SHP77 treated with DMSO at 0.1 percent for 48 hours (cell line): Measurements from ENCODE around the gene C1orf52.

Source experiments
- DNase-seq: peaks from one replicate; lab custom pipeline; 2025; lab: John Stamatoyannopoulos, UW

Gene C1orf52

DNA sequence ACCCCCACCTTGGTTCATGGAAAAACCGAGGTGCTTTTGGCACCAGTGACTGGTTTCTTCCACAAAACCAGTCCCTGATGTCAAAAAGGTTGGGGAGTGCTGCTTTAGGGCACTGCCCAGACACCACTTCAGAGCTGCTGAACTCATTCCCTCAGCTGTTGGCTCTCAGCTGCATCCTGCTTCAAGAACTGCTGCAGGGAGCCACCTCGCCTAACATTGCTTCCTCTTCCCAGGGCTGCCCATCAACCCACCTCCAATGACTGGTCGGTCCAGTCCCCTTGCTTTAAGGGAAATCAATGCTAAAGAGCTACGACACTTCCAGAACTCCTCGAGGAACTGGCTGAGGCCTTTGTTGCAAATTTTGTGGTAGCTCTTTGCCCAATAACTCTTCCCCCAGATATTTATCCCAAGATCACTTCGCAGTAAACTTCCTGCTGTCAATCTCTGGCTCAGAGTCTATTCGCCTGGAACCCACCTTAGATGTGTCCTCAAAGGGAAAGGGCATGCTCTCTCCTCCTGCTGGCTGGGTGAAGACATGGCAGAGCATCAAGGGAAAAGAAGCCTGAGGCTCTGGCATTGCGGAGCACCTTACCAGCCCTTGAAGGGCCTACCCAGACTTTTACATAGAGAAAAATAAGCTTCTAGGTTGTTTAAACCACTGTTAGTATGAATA is 29.0 kb downstream of the C1orf52 start:
- DNase-seq = peak; percentile 6

DNA sequence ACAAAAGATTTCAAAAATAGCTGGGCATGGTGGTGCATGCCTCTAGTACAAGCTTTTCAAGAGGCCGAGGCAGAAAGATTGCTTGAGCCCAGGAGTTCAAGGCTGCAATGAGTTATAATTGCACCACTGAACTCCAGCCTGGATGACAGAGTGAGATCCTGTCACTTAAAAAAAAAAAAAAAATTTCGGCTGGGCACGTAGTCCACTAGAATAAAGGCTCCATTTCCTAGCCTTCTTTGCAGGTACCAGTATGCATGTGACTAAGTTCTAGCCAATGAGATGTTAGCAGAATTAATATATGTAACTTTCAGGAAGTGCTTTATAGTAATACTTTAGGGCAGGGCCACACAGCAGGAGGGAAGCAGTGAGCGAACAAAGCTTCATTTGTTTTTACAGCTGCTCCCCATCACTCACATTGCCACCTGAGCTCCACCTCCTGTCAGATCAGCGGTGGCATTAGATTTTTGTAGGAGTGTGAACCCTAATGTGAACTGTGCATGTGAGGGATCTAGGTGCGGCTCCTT is 29.8 kb downstream of the C1orf52 start:
- DNase-seq = peak; percentile 72

DNA sequence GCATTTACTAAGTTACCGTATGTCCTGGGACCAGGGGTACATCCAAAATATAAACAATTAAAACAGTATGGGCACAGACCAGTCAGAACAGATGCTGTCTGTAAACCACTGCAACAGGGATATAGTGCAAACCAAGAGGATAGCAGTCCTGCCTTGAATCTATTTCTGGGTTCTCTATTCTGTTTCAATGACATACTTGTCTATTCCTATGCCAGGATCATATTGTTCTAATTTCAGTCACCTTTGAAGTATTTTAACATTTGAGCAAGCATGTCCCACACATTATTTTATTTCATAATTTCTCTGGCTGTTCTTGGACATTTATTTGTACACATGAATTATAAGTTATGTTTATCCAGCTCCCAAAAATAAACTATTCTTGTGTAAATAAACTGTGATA is 30.5 kb downstream of the C1orf52 start:
- no peak for DNase-seq

DNA sequence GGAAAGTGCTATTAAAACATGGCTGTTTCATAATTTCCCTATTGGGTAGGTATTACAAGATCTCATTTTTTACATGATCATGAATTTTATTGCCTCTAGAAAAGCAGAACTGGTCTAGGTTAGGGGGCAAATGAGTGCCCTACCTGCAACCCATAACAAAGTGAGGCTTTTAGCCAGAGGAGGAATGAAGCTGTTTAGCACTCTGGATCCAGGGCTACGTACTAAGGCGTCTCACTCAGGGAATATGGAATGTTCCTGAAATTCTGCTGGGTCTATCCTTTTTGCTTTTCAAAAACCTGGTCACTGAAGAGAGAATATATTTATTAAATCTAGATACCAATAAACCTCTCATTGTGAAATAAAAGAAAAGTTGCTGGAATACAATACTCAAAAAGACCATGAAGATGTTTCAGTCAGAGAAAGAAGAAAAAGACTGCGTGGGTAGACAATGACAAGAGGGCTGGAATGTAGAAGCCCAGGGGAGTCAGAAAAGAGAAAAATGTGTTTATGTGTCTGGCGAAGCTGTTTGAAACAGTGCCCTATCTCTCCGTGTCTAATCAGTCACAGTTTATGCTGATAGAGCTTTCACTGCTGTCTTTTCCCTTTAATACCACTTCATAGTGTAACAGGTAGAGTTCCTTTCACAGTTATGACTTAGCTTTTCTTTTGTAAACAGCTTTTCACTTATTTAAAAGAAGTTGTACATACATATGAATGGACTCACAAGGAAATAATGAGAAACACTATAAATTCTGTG is 33.7 kb downstream of the C1orf52 start:
- DNase-seq = no peak

DNA sequence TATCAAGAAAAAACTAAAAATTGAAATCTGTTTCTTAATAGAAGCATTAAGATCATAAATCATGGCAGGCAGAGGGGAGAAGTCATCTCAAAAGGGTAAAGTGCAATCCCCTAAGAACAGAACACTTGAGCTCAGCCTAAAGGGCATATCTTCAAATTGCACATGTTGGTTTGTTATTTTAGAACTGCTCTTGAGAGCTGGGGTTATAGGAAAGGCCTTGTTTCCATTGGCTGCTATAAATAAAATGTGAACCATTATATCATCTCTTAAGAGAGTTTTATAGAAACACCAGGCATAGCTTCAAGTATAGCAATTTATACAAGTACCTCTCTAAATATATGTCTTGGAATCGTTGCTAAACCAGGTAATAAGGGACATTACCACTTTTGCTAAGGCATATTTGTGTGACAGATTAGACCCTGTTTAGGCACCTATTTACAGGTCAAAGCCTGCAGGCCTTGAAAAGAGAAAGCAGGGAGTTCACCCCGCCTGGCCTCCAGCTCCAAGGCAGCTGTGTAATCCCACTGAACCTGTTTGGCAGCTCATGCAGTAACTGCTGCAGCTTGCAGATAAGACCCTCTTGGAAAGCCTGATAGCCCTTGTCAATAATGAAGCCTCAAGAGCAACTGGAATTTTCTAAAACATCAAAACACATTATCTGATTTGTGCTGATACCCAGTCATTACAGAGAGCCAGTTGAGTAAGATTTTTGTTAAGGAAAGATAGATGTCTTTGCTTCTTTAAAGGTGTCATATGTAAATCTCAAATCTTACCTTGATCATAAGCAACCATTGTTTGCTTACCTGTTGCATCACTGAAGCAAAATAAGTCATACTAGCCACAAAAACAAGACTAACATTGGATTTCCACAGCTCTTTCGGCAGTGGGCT is 34.5 kb downstream of the C1orf52 start:
- DNase-seq = peak; percentile 44

DNA sequence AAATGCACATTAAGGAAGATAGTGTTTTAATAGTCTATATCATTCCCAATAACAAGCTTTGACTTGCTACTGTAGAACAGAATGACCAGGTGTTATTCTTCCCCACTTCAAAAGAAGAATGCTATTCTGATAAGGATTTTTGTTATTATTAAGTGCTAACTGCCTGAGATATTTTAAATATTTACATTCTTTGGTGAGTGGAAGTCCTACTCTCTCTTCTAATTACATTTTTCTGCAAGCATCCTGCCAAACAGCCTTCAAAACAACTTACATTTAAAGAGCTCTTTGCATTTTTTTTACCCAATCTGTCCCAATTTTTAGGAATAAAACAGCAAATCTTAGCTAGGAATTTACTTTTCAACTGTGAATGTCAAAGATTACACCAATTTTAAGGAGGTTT is 35.2 kb downstream of the C1orf52 start:
- DNase-seq = no peak

DNA sequence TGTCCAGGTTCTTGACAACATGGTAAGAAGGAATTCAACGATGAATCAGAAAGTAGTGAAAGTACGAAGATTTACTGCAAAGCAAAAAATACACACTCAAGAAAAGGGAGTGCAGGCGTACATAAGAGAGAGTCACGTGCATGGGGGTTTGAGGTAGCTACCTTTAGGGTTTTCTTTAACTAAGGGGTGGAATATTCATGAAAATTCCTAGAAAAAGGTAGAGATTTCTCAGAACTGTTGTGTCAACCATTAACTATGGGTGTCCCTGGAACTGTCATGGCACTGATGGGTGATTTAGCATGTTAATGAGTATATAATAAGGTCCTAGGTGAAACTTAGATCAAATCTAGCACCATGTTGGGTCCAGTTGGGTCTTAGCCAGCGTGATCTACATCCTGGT is 36.1 kb downstream of the C1orf52 start:
- no peak for DNase-seq

DNA sequence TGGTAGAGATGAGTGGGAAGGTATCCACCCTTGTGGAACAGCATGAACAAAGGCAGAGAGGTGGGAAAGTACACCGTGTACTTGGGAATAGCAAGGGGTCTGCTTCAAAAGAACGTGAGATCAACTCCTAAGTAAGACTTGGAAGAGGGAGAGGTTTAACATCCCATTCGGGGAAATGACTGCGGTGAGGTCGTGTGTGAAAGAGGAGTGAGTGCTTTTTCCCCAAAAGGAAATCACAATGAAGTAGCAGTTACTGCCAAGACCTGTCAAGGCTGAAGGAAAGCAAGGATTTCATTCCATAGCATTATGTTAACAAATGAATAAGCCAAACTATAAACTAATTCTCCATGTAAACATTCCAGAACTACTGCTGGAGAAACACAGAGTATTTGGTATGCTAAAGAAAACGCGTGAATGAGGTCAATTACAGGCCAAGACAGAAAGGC is 38.7 kb downstream of the C1orf52 start:
- no peak for DNase-seq

DNA sequence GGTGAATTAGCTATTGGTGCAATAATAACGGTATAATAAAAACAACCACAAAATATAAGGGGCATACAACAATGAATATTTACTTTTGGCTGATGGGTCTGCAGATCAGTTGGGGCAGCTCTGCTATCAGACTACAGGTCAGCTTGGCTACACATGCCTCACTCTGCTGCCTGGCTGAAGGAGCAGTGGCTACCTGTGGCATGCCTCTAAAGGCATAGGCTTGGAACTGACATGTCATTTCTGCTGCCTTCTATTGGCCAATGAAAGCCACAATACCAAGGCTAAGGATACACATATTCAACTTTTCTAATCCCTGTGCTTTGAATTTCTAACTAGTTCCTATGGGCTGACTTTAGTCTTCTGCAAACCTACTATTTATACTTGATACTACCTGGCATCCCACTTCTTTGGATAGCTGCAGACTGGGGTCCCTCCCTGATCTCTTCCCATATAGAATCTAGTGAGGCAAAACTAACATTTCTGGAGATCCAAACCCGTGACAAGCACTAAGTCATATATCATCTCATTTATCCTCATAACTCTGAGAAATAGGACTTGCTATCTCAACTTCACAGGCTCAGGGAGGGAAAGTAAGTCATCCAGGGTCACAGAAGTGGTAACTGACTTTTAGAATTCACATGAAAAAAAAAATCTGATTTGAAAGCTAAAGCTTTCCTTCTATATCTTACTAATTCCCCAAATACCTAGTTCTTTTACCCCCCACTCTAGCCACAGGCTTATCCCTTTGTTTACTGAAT is 39.4 kb downstream of the C1orf52 start:
- no peak for DNase-seq

DNA sequence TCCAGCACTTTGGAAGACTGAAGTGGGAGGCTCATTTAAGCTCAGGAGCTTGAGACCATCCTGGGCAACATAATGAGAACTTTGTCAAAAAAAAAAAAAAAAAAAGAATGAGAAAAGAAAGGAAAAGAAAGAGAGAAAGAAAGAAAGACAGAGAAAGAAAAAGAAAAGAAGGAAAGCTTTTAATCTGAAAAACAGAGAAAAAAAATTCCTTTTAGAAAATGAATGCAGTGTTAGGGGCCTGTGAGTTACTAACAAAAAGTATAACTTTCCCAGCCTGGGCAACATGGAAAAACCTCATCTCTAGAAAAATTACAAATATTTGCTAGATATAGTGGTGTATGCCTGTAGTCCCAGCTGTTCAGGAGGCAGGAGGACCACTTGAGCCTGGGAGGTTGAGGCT is 42.8 kb downstream of the C1orf52 start:
- DNase-seq = no peak

DNA sequence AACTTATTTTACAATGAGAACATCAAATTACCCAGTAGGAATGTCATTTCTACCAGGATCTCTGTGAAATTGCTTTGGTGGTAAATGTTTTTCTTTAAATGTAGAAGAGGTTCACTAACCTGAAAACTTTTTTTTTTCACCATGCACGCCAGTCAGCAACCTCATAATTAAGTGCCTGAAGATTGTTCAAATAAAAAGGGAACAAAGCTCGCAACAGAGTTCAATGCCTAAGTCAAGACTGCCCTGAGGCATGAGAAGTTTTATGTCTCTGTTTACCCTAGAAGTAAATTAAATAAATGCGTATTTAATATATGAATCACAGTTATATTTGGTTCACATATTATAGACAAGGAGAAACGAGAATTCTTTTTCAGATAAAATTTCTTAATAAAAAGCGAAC is 44.8 kb downstream of the C1orf52 start:
- DNase-seq = no peak

DNA sequence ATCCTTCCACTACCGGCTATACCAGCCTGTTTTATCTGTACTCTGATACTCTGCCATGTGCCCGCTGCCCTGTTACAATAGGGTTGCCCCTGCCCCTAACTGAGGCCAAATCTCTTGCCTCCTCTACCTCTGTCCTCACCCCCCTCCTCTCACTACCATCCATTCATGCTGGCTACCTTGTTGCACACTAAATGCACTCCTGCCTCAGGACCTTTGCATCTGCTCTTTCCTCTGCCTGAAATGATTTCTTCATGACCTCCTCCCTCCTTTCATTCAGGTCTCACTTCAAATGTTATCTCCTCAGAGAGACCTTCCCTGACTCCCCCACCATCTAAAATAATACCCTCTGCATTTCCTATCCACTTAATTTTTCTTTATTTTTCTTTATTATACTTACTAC is 51.0 kb downstream of the C1orf52 start:
- DNase-seq = no peak

DNA sequence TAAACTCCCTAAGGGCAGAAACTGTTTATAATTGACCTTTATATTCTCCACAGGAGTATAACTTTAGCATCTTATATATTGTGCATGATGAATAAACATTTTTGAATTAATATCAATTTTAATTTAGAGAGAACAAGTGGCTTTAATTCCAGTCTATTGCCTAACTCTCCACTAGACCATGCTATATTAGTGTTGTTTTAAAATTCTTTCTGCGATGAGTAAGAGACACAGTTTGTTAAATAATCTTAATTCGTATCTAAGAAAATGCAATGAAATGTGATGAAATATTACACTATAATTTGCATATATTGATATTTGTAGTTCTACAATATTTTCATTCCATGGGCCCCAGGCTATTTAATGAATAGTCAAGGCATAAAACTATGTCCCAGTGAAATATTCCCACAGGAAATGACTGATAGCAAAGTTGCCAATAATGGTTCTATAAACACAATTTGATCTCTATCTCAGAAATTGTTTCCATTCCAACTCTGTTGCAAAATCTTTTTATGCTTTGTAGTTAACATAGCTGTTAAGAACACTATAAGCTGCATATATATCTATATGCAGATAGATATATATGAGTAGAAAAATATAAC is 55.8 kb downstream of the C1orf52 start:
- no peak for DNase-seq

DNA sequence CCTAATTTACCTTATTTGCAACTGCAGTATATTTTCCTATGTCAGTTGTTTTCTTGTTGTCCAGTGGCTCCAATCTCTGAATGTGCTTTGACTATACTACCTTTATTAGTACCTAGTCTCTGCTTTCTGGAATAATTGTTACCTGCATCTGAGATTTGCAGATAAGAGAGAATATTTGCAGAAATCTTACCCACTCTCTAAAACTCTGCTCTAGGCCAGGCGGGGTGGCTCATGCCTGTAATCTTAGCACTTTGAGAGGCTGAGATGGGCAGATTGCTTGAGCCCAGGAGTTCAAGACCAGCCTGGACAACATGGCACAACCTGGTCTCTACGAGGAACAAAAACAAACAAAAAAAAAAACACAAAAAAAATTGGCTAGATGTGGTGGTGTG is 56.6 kb downstream of the C1orf52 start:
- DNase-seq = no peak

DNA sequence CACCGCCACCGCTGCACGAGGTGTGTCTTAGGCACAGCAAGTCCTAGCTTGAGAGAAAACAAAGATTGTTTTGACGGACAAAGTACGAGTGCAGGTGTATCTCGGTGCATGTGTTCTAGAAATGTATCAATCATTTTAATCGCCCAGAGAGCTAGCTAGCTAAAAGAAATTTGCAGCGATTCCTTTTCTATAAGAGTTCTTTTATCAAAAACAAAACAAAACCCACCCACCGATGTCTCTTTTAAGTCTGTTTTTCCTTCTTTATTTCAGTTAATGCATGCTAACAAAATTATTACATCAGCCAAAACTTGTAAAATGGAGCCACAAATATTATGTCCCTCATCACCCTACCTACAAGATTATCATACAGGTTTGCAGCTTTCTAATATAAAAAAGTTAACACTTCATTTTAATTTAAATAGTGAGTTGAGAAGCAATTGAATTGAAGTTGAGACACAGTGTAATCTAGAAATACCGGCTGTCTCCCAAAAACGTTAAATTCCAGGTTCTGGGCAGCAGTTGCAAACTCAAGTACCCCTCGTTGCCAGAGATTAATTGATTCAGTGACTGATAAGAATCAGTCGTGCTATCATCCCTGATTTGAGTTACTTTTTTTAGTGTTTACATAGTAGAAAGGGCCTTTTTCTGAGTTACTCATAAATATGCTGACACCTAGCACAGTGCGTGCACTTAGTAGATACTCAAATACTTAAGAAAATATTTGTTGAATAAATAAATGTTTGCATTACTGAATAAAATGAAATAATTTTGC is 57.2 kb downstream of the C1orf52 start:
- DNase-seq = no peak

DNA sequence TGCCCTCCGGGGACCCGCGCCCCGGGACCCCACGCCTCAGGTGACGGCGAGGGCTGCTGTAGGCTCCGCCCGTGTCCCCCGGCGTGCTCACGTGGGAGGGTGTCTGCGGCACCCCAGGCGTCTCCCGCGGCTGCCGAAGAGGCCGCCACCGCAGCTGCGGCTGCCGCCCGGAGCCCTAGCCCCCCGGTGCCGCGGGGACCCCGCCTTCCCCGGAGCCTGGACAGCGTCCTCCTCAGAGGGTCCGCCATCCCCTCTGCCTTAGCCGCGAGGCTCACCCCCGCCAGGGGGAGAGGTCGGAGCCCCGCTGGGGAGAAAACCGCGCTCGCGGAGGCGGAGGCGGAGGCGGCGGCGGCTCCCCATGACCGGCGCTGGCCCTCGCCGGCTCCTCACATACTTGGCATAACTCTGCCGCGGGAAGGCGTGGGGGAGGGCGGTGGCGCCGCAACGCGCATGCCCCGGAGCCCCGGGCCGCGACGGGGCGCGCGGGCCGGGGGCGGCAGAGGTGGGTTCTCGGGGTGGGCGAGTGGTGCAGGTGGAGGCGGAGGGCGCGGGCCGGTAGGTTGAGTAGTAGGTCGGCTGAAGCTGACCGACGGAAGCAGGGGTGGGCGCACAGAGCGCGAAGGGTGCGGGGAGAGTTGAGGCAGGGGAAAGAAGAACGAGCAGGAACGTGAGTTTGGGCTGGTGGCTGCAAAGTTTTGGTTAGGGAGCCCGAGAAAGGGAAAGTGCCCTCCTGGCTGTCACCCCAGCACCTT is 57.9 kb downstream of the C1orf52 start:
- DNase-seq = no peak

DNA sequence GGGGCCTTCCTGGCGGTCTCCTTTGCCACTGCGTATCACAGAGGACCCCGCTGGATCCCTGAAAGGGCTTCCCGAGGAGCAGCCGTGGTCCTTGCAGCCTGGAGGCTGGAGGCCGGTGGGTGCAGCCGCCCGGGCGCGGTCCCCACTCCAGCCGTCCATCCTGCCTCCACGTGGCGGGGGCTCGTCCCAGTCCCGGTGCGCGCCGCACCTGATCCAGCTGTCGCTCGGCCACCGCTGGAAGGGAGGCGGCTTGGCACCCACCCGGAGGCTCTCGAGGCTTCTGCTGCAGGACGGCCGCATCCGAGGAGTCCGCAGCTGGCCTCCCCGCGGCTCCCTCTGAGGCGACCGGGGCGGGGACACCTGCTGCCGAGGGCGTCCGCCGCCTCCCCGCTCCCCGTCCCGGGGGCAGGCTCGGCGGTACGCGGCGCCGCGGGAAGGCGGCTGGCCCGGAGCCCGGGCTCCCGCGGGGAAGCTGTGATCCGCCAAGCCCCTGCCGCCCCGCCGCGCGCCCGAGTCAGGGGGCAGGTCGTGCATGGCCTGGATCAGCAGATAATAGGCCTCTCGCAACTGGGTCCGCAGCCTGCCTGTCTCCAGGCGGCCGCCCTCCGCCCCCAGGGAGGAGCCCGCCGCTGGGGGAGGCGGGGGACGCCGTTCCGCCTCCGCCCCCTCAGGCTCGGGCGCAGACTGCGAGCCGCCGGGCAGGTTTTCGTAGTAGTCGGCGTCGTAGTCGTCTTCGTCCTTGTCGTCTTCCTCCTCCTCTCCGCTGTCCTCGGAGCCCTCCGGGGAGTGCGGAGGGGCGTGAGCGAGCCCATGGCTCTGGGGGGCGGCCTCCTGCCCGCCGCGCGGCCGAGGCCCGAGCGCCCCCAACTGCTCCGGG is 58.8 kb downstream of the C1orf52 start, which contains the start of gene SYDE2:
TSS of gene SYDE2 (minus strand) at position 554 of the 877 bp plus-strand sequence. CDS start at position 534, 20 bp downstream.
- DNase-seq = peak; percentile 59
